Activated CD8-positive, alpha-beta T cell treated with anti-CD3 and anti-CD28 coated beads for 36 hours (primary cell): ENCODE data around the gene ATXN7L1. TPM values are rescaled to one million over a fixed set of nuclear protein-coding genes. Genes with fewer than 3 reads are reported as not detected.

ENCODE experiments used
- ATAC-seq: fragments of 200-7000 bp; cut with Tn5 transposase; one replicate; pipeline ENCODE4 v1.10.0; 2021; ENCODE audit warnings: mild to moderate bottlenecking, moderate library complexity
- CTCF ChIA-PET: fragments of 350-600 bp; sonication (Branson Sonifier 250); formaldehyde crosslinking; loops from one replicate; lab custom pipeline; 2021; ENCODE audit warnings: antibody characterized with exemption; lab: Charles Lee
- POLR2A ChIA-PET: fragments of 350-600 bp; sonication (Branson Sonifier 250); formaldehyde crosslinking; loops from one replicate; lab custom pipeline; 2021; ENCODE audit warnings: antibody characterized with exemption; lab: Charles Lee
- DNase-seq: peaks from one replicate; pipeline ENCODE4 v3.0.0-alpha.2; 2020
- H3K27ac Mint-ChIP-seq: one replicate; pipeline ENCODE4 v1.8.0; 2021; ENCODE audit warnings: mild to moderate bottlenecking, mixed read lengths
- H3K27me3 Mint-ChIP-seq: one replicate; pipeline ENCODE4 v1.8.0; 2021; ENCODE audit warnings: mixed read lengths
- H3K36me3 Mint-ChIP-seq: one replicate; pipeline ENCODE4 v1.8.0; 2021; ENCODE audit warnings: low read depth, mixed read lengths
- H3K4me1 Mint-ChIP-seq: one replicate; pipeline ENCODE4 v1.8.0; 2021; ENCODE audit warnings: low read depth, mixed read lengths
- H3K4me3 Mint-ChIP-seq: one replicate; pipeline ENCODE4 v1.8.0; 2021; ENCODE audit warnings: mild to moderate bottlenecking, moderate library complexity, mixed read lengths
- H3K9me3 Mint-ChIP-seq: one replicate; pipeline ENCODE4 v1.8.0; 2021; ENCODE audit warnings: mixed read lengths
- intact Hi-C: fragments of 100-400 bp; cut with micrococcal nuclease; formaldehyde crosslinking; loops from one replicate; pipeline ENCODE4 v1.10.0; 2022
- total RNA-seq, 2 experiments: library from RNA; stranded (reverse); gene quantifications; one replicate each; pipeline ENCODE4 v1.2.3, GENCODE V29; 2021
- TF ChIP-seq, protein P1 (sequence below): fragments of 200-600 bp; IDR thresholded peaks from one replicate; pipeline ENCODE4 v1.8.0; 2022; ENCODE audit warnings: antibody characterized with exemption, mild to moderate bottlenecking

ATXN7L1 gene
- total RNA-seq, 2 experiments from 2014 or later = 4.8 to 5.3 TPM

DNA sequence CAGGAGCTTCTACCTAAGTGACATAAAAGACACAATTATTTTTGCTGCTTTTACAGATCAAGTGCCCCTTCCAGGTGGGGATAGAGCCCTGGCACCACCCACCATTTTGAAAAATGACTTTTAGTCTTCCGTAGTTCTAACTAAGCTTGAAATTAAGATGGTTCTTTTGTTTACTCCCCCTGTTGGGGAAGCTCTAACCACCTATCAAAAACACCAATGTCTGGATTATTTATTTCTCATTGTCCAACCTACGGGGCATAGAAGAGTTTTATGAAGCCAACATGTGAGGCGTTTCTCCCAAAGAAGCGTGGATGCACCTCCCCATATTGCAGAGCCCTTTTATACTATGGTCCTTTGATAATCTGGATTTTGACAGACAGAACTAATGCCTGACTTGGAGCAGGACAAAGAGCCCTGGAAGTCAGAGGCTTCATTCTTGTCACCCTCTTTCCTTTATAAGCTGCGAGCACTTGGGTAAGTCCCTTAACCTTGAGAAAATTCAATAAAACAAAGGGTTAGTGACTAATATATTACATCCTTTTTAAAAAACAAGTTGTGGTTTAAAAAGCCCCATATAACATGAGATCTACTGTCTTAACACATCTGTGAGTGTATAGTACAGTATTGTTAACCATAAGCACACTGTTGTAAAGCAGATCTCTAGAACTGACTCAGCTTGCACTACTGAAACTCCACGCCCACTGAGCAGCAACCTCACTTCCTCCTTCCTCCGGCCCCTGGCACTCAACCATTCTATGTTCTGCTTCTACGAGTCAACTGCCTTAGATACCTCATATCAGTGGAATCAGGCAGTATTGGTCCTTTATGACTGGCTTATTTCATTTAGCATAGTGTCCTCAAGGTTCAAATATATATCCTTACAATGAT lies 67.5 kb downstream of the ATXN7L1 start:
- H3K4me1 Mint-ChIP-seq = peaks cover 60% of the 10 kb centered on the region
- DNase-seq (peak; percentile 97), ATAC-seq (peak; percentile 86)
- CTCF ChIA-PET = interaction anchor here (1.0 to 4.3 kb wide), 10 partner anchors 12 to 345 kb away, joined by 3 to 24 read pairs (median 4); partner anchors contain the start of gene ATXN7L1
- no peak overlapping the region for H3K4me3 Mint-ChIP-seq
- H3K36me3 Mint-ChIP-seq = peaks cover 2% of the 10 kb centered on the region
- POLR2A ChIA-PET = interaction anchor here (1.0 to 1.7 kb wide), 3 partner anchors 116 to 303 kb away, joined by 3 to 6 read pairs (median 3); partner anchors contain the start of gene SYPL1
- intact Hi-C loops = loop anchor here (1.0 to 5.0 kb wide), 5 partner anchors 40 to 538 kb away; no protein-coding TSS in a partner anchor
- TF ChIP-seq, protein P1, sequence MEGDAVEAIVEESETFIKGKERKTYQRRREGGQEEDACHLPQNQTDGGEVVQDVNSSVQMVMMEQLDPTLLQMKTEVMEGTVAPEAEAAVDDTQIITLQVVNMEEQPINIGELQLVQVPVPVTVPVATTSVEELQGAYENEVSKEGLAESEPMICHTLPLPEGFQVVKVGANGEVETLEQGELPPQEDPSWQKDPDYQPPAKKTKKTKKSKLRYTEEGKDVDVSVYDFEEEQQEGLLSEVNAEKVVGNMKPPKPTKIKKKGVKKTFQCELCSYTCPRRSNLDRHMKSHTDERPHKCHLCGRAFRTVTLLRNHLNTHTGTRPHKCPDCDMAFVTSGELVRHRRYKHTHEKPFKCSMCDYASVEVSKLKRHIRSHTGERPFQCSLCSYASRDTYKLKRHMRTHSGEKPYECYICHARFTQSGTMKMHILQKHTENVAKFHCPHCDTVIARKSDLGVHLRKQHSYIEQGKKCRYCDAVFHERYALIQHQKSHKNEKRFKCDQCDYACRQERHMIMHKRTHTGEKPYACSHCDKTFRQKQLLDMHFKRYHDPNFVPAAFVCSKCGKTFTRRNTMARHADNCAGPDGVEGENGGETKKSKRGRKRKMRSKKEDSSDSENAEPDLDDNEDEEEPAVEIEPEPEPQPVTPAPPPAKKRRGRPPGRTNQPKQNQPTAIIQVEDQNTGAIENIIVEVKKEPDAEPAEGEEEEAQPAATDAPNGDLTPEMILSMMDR = no peak
- no peaks in the 10 kb centered on the region for H3K9me3 Mint-ChIP-seq
- H3K27ac Mint-ChIP-seq = peak overlapping the region; percentile 84
- no peaks in the 10 kb centered on the region for H3K27me3 Mint-ChIP-seq

DNA sequence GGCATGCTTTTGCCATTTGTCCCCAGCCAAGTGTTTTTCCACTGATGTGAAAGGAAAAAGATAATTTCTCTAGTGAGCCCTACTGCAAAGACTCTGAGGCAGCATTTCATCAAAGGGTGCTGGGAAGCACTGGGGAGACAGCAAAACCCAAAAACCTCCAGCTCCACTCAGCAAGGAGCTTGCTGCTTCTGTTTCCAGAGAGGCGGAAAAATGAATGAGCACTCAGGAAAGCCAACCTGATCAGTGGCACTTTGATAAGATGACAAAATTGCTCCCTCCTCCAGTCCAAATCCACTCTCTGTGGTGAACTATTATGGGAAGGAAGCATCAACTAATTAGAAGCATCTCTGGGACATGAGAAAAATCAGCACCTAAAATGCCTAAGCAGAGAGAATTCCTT lies 68.2 kb downstream of the ATXN7L1 start:
- intact Hi-C loops = loop anchor here (2.0 to 5.0 kb wide), 4 partner anchors 41 to 539 kb away; no protein-coding TSS in a partner anchor
- ATAC-seq = no peak
- no peak for DNase-seq
- Mint-ChIP-seq H3K27me3 (no peaks in the 10 kb centered on the region), H3K4me3 (no peak overlapping the region), H3K36me3 (peaks cover 2% of the 10 kb centered on the region), H3K27ac (peak overlapping the region; percentile 84), H3K4me1 (peaks cover 60% of the 10 kb centered on the region), H3K9me3 (no peaks in the 10 kb centered on the region)
- CTCF ChIA-PET = interaction anchor here (1.0 to 4.3 kb wide), 8 partner anchors 11 to 345 kb away, joined by 3 to 24 read pairs (median 5); partner anchors contain the start of gene ATXN7L1
- POLR2A ChIA-PET = interaction anchor here (1.4 to 1.7 kb wide), 3 partner anchors 73 to 117 kb away, joined by 3 to 6 read pairs (median 3); no protein-coding TSS in a partner anchor
- TF ChIP-seq, protein P1 = no peak

DNA sequence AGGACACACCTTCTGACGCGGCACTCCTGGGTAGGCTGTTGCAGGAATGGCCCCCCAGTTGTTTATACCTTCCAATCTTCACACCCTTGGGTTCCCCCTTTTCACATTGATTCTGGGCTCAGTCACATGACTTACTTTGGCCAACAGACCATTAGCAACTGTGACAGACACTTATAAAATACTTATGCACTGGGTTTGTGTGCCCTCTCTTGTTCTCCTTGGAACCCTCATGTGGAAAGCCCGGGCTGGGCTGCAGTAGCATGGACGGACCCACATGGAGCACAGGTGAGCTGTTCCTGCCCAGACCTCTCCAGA lies 69.0 kb downstream of the ATXN7L1 start:
- CTCF ChIA-PET = interaction anchor here (0.8 to 4.3 kb wide), 7 partner anchors 10 to 265 kb away, joined by 3 to 24 read pairs (median 11); partner anchors contain the start of gene ATXN7L1
- no peaks in the 10 kb centered on the region for H3K27me3 Mint-ChIP-seq
- DNase-seq (no peak), ATAC-seq (no peak)
- H3K9me3 Mint-ChIP-seq = no peaks in the 10 kb centered on the region
- H3K27ac Mint-ChIP-seq = peak overlapping the region; percentile 24
- peaks cover 63% of the 10 kb centered on the region for H3K4me1 Mint-ChIP-seq
- no peak overlapping the region for H3K4me3 Mint-ChIP-seq
- H3K36me3 Mint-ChIP-seq = peaks cover 2% of the 10 kb centered on the region
- TF ChIP-seq, protein P1 = no peak
- intact Hi-C loops = loop anchor here (5.0 kb wide), 2 partner anchors 130 to 540 kb away; no protein-coding TSS in a partner anchor
- POLR2A ChIA-PET = interaction anchor here (0.5 to 2.6 kb wide), 8 partner anchors 11 to 135 kb away, joined by 3 to 9 read pairs (median 3); no protein-coding TSS in a partner anchor

DNA sequence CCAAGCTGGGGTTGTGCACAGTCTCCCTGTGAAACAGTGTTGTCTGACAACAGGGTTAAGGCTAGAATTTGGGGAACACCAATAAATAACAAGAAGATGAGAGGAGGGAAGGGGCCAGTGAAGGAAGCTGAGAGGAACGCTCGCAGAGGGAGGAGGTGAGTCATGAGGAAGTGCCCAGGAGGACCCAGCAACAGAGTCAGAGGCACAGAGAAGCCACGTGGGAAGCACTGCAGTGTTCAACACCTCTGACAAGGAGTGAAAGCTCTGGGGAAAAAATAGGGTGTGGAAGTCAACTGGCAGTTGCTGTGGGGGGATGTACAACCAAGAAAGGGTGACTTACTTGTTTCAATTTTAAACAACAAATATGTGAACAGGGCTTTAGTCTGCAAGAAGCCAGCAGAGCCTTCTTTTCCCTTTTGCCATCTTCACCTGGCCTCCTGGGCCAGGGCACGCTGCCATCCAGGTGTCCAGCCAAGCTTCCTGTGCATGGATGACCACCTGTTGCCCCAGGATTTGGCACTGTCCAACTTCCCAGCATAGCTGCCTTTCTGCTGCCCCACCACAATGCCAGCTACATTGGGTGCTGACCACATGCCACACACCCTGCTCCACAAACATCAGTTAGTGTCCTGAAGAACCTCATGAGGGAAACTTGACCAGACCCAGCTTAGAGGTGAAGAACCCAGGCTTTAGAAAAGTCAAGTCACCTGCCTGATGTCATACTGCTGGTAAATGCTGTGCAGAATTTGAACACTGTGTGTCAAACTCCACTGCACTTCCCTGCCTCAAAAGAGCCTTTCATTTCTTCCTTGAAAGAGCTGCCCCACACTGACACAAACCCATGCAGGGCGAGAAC lies 69.6 kb downstream of the ATXN7L1 start:
- no peak overlapping the region for H3K4me3 Mint-ChIP-seq

More for the DNA sequence above, 69.6 kb downstream of the ATXN7L1 start:
- Mint-ChIP-seq H3K27me3 (no peaks in the 10 kb centered on the region), H3K27ac (peak overlapping the region; percentile 24), H3K9me3 (no peaks in the 10 kb centered on the region), H3K4me1 (peaks cover 63% of the 10 kb centered on the region), H3K36me3 (peaks cover 2% of the 10 kb centered on the region)
- peak; percentile 83 for DNase-seq
- TF ChIP-seq, protein P1 = no peak
- ChIA-PET POLR2A (interaction anchor here (0.5 to 2.6 kb wide), 11 partner anchors 10 to 524 kb away, joined by 3 to 9 read pairs (median 3); no protein-coding TSS in a partner anchor), CTCF (interaction anchor here (0.8 to 4.3 kb wide), 10 partner anchors 9 to 203 kb away, joined by 3 to 24 read pairs (median 4); partner anchors contain the start of gene ATXN7L1)
- peak; percentile 66 for ATAC-seq
- intact Hi-C loops = loop anchor here (5.0 kb wide), 2 partner anchors 130 to 540 kb away; no protein-coding TSS in a partner anchor
